ENCODE results near the gene COL28A1.

The COL28A1 gene

DNA sequence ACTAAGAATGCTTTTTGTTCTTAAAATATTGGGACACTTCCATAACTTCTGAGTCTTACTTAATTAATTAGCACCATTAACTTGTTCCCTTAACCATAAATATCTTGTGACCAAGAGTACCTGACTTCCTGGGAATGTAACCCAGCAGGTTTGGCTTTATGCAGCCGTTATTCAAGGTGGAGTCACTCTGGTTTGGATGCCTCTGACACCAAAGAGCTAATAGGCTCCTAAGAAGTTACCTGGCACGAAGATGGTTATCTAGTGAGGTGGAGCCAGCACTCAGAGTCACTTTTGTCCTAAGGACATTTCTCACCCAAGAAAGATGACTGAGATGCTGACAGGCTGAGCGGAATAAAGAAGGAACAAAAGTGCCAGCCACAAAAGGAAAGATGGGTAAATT lies 181.0 kb downstream of the COL28A1 start:
- H3K9me3 ChIP-seq (ENCODE audit: control insufficient read depth in 1 of 2, low read length in 2 of 2) = no peaks in the 10 kb centered on the region

DNA sequence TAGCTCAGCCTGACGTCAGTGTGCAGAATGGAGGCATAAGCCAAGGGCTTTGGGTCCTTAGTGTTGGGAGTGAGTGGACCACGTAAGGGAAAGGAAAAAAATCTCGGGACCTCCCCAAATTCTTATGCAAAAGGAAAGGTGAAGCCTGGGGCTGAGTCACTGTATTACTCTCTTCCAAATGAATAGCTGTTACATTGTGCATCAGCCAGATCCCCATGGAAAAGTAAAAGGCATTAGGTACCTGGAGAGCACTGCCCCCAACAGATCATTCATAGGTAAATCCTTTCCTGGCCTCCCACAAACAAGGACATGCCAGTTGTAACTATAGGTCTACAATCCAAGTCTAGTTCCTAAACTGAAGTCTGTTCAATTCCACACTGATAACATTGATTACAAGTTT lies 182.8 kb downstream of the COL28A1 start:
- Histone ChIP-seq H3K27me3 (ENCODE audit: low read depth, low read length) (no peaks in the 10 kb centered on the region), H3K36me3 (ENCODE audit: control insufficient read depth in 1 of 2, insufficient read depth in 2 of 2, low read length in 2 of 2) (no peaks in the 10 kb centered on the region), H3K27ac (ENCODE audit: low read length) (no peak overlapping the region), H3K4me3 (ENCODE audit: low read depth in 1 of 2, low read length in 2 of 2) (no peak overlapping the region), H3K9me3 (ENCODE audit: control insufficient read depth in 1 of 2, low read length in 2 of 2) (no peaks in the 10 kb centered on the region), H3K4me1 (ENCODE audit: control insufficient read depth in 1 of 2, insufficient read depth in 2 of 2, low read length in 2 of 2) (no peaks in the 10 kb centered on the region)

More for the DNA sequence above, 181.0 kb downstream of the COL28A1 start:
- no peaks in the 10 kb centered on the region for H3K27me3 ChIP-seq (ENCODE audit: low read depth, low read length)
- no peak overlapping the region for H3K27ac ChIP-seq (ENCODE audit: low read length)
- H3K4me3 ChIP-seq (ENCODE audit: low read depth in 1 of 2, low read length in 2 of 2) = no peak overlapping the region
- H3K36me3 ChIP-seq (ENCODE audit: control insufficient read depth in 1 of 2, insufficient read depth in 2 of 2, low read length in 2 of 2) = no peaks in the 10 kb centered on the region
- no peaks in the 10 kb centered on the region for H3K4me1 ChIP-seq (ENCODE audit: control insufficient read depth in 1 of 2, insufficient read depth in 2 of 2, low read length in 2 of 2)

DNA sequence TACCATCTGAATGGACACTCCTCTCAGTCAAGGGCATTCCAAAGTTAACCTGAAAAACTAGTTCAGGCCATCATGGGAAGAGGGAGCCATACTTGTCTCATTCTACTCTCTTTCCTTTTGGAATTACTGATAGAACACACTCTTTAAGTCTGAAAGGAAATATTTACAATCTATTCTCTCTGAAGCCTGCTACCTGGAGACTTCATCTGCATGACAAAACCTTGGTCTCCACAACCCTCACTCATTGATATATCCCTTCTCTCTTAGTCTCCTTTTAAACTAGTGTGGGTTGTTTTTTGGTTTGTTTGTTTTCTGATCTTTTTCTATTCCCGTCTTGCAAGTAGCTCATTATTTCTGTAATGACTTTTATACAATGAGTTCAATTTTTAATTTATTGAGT lies 183.8 kb downstream of the COL28A1 start:
- H3K36me3 ChIP-seq (ENCODE audit: control insufficient read depth in 1 of 2, insufficient read depth in 2 of 2, low read length in 2 of 2) = no peaks in the 10 kb centered on the region

DNA sequence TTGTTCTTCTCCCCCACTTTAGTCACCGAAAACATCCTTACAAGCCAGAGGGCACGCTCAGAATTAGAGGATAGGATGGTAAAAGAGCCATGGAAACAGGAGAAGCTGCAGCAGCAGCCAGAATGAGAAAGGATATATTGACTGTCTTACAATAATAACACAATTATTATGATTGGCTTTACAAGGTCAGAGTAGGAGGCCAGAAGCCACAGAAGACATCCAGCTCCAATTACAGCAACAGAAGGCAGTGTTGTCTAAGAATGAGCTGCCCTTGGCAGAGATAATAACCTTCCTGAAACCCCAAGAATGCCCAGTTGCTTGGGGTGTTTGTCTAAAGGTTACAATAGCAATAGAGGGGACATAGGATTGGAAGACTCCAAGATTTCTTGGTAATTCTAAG lies 184.5 kb downstream of the COL28A1 start:
- H3K27ac ChIP-seq (ENCODE audit: low read length) = no peak overlapping the region
- no peak overlapping the region for H3K4me3 ChIP-seq (ENCODE audit: low read depth in 1 of 2, low read length in 2 of 2)
- no peaks in the 10 kb centered on the region for H3K27me3 ChIP-seq (ENCODE audit: low read depth, low read length)
- H3K9me3 ChIP-seq (ENCODE audit: control insufficient read depth in 1 of 2, low read length in 2 of 2) = no peaks in the 10 kb centered on the region
- H3K4me1 ChIP-seq (ENCODE audit: control insufficient read depth in 1 of 2, insufficient read depth in 2 of 2, low read length in 2 of 2) = no peaks in the 10 kb centered on the region
- H3K36me3 ChIP-seq (ENCODE audit: control insufficient read depth in 1 of 2, insufficient read depth in 2 of 2, low read length in 2 of 2) = no peaks in the 10 kb centered on the region

More for the DNA sequence above, 183.8 kb downstream of the COL28A1 start:
- Histone ChIP-seq H3K4me3 (ENCODE audit: low read depth in 1 of 2, low read length in 2 of 2) (no peak overlapping the region), H3K27ac (ENCODE audit: low read length) (no peak overlapping the region), H3K9me3 (ENCODE audit: control insufficient read depth in 1 of 2, low read length in 2 of 2) (no peaks in the 10 kb centered on the region), H3K27me3 (ENCODE audit: low read depth, low read length) (no peaks in the 10 kb centered on the region), H3K4me1 (ENCODE audit: control insufficient read depth in 1 of 2, insufficient read depth in 2 of 2, low read length in 2 of 2) (no peaks in the 10 kb centered on the region)

DNA sequence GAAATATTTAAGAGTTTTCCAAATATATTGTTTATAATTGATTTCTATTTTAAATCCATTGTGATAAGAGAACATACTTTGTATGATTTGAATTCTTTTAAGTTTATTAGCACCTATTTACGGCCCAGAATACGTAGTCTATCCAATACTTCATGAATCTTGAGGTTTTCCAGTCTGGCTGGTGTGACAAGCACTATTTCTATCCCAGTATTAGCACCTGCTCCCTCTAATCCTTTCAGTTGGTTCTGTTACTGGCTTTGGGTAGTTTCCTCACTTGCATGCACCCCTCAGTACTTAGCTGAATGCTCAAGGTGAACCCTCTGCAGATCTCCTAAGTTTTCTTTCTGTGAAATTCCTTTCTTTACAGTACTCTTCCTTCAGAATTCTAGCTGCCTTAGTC lies 186.5 kb downstream of the COL28A1 start:
- Histone ChIP-seq H3K4me3 (ENCODE audit: low read depth in 1 of 2, low read length in 2 of 2) (no peak overlapping the region), H3K27ac (ENCODE audit: low read length) (no peak overlapping the region), H3K27me3 (ENCODE audit: low read depth, low read length) (no peaks in the 10 kb centered on the region), H3K4me1 (ENCODE audit: control insufficient read depth in 1 of 2, insufficient read depth in 2 of 2, low read length in 2 of 2) (no peaks in the 10 kb centered on the region), H3K9me3 (ENCODE audit: control insufficient read depth in 1 of 2, low read length in 2 of 2) (no peaks in the 10 kb centered on the region), H3K36me3 (ENCODE audit: control insufficient read depth in 1 of 2, insufficient read depth in 2 of 2, low read length in 2 of 2) (no peaks in the 10 kb centered on the region)

DNA sequence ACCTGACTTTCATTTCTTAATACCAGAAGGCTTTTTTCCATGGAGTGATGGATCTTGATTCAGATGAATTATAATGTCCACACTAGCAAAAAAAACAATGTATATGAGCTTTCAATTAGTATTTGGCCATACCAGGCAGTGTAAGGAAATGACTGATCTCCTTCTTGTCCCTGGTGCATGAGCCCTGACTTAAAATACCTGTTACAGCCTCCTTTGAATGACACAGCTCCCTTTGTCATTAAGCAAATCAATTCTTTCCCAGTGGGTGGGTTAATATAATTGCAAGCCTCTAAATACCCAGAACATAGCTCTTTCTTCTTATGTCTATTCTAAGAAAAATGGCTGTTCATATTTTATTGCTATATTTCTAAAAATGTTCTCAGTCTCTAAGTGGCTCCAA lies 188.6 kb downstream of the COL28A1 start:
- H3K27ac ChIP-seq (ENCODE audit: low read length) = no peak overlapping the region
- no peaks in the 10 kb centered on the region for H3K27me3 ChIP-seq (ENCODE audit: low read depth, low read length)
- no peak overlapping the region for H3K4me3 ChIP-seq (ENCODE audit: low read depth in 1 of 2, low read length in 2 of 2)
- H3K36me3 ChIP-seq (ENCODE audit: control insufficient read depth in 1 of 2, insufficient read depth in 2 of 2, low read length in 2 of 2) = no peaks in the 10 kb centered on the region
- H3K9me3 ChIP-seq (ENCODE audit: control insufficient read depth in 1 of 2, low read length in 2 of 2) = no peaks in the 10 kb centered on the region
- no peaks in the 10 kb centered on the region for H3K4me1 ChIP-seq (ENCODE audit: control insufficient read depth in 1 of 2, insufficient read depth in 2 of 2, low read length in 2 of 2)

DNA sequence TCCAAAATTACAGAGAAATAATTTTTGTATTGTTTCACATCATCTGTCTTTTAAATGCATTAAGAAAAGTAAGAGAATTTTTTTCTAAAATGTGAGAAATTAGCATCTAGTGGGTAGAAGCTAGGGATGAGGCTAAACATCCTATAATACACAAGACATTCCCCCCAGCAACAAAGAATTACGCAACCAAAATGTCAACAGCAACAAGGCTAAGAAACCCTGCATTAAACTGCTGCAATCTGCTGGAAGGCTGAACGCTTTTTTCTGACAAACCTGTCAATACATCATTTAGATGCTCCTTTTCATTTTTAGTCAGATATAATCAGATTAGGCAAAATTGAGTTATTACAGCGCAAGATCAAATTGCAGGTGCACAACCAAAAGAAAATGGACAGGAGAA lies 191.1 kb downstream of the COL28A1 start:
- no peaks in the 10 kb centered on the region for H3K36me3 ChIP-seq (ENCODE audit: control insufficient read depth in 1 of 2, insufficient read depth in 2 of 2, low read length in 2 of 2)
- H3K4me1 ChIP-seq (ENCODE audit: control insufficient read depth in 1 of 2, insufficient read depth in 2 of 2, low read length in 2 of 2) = no peaks in the 10 kb centered on the region
- no peak overlapping the region for H3K27ac ChIP-seq (ENCODE audit: low read length)
- no peak overlapping the region for H3K4me3 ChIP-seq (ENCODE audit: low read depth in 1 of 2, low read length in 2 of 2)
- H3K9me3 ChIP-seq (ENCODE audit: control insufficient read depth in 1 of 2, low read length in 2 of 2) = no peaks in the 10 kb centered on the region
- no peaks in the 10 kb centered on the region for H3K27me3 ChIP-seq (ENCODE audit: low read depth, low read length)

DNA sequence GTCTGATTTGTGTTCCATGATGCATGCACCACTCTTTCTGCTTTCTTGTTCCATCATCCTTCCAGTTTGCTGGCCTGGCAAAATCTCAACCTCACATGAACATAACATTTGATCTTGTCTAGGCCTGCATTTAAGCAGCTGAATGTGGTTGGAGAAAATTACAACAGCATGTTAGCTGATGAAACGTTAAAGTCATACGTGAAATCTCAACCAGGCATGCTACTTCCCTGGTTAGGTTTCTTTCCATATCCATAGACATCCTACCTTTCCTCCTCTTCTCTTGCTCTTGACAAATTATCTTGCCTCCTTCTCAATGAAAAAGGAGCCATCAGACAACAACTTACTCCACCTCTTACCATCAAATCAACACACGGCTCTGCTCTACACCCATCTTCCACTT lies 199.8 kb downstream of the COL28A1 start:
- Histone ChIP-seq H3K9me3 (ENCODE audit: control insufficient read depth in 1 of 2, low read length in 2 of 2) (no peaks in the 10 kb centered on the region), H3K4me3 (ENCODE audit: low read depth in 1 of 2, low read length in 2 of 2) (no peak overlapping the region), H3K4me1 (ENCODE audit: control insufficient read depth in 1 of 2, insufficient read depth in 2 of 2, low read length in 2 of 2) (no peaks in the 10 kb centered on the region), H3K36me3 (ENCODE audit: control insufficient read depth in 1 of 2, insufficient read depth in 2 of 2, low read length in 2 of 2) (no peaks in the 10 kb centered on the region), H3K27ac (ENCODE audit: low read length) (no peak overlapping the region), H3K27me3 (ENCODE audit: low read depth, low read length) (no peaks in the 10 kb centered on the region)

DNA sequence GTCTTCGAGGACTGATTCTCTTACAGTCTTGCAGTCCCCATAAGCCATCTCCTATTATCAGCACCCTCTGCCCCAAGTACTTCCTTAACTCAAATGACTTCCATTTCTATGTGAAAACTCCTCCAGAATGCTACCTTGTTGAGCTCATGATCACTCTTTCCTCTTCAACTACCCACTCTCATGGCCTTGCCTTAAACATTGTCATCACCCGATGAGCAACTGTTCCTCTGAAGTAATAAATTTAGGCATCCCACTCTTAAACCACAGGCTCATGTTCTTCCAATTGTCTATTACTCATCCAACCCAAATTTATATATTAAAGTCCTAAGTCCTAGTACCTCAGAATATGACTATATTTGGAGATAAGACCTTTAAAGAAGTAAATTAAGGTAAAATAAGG lies 200.5 kb downstream of the COL28A1 start:
- Histone ChIP-seq H3K27me3 (ENCODE audit: low read depth, low read length) (no peaks in the 10 kb centered on the region), H3K36me3 (ENCODE audit: control insufficient read depth in 1 of 2, insufficient read depth in 2 of 2, low read length in 2 of 2) (no peaks in the 10 kb centered on the region), H3K27ac (ENCODE audit: low read length) (no peak overlapping the region), H3K9me3 (ENCODE audit: control insufficient read depth in 1 of 2, low read length in 2 of 2) (no peaks in the 10 kb centered on the region), H3K4me3 (ENCODE audit: low read depth in 1 of 2, low read length in 2 of 2) (no peak overlapping the region), H3K4me1 (ENCODE audit: control insufficient read depth in 1 of 2, insufficient read depth in 2 of 2, low read length in 2 of 2) (no peaks in the 10 kb centered on the region)

DNA sequence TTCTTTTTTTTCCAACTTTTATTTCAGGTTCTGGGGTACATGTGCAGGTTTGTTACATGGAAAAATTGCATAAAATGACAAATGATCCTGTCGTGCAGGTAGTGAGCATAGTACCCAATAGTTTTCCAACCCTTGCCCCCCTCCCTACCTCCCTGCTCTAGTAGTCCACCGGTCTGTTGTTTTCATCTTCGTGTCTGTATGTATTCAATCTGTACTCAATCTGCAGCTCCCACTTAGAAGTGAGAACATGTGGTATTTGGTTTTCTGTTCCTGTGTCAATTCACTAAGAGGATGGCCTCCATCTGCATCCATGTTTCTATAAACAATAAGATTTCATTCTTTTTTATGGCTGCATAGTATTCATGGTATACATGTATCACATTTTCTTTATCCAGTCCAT lies 202.1 kb downstream of the COL28A1 start:
- Histone ChIP-seq H3K4me3 (ENCODE audit: low read depth in 1 of 2, low read length in 2 of 2) (no peak overlapping the region), H3K27me3 (ENCODE audit: low read depth, low read length) (no peaks in the 10 kb centered on the region), H3K4me1 (ENCODE audit: control insufficient read depth in 1 of 2, insufficient read depth in 2 of 2, low read length in 2 of 2) (no peaks in the 10 kb centered on the region), H3K36me3 (ENCODE audit: control insufficient read depth in 1 of 2, insufficient read depth in 2 of 2, low read length in 2 of 2) (no peaks in the 10 kb centered on the region), H3K9me3 (ENCODE audit: control insufficient read depth in 1 of 2, low read length in 2 of 2) (no peaks in the 10 kb centered on the region), H3K27ac (ENCODE audit: low read length) (no peak overlapping the region)

DNA sequence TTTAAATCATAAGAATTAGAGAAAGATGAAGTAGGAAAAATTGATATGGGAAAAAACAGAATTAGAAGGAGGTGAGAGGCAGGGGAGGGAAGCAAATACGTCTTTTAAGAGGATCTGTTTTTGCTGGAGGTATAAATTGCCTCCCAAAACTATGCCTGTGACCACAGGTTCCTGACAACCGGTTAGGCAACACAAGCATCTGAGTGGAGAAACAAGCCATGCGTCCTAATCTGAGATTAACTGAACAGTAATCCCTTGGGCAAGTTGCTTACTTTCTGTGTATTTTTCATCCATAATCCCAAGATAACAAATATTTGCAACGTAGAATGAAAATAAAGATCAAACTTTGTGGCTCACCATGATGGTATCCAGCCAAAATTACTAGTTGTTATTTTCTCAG lies 204.2 kb downstream of the COL28A1 start:
- Histone ChIP-seq H3K9me3 (ENCODE audit: control insufficient read depth in 1 of 2, low read length in 2 of 2) (no peaks in the 10 kb centered on the region), H3K27me3 (ENCODE audit: low read depth, low read length) (no peaks in the 10 kb centered on the region), H3K4me3 (ENCODE audit: low read depth in 1 of 2, low read length in 2 of 2) (no peak overlapping the region), H3K27ac (ENCODE audit: low read length) (no peak overlapping the region), H3K4me1 (ENCODE audit: control insufficient read depth in 1 of 2, insufficient read depth in 2 of 2, low read length in 2 of 2) (no peaks in the 10 kb centered on the region), H3K36me3 (ENCODE audit: control insufficient read depth in 1 of 2, insufficient read depth in 2 of 2, low read length in 2 of 2) (no peaks in the 10 kb centered on the region)

DNA sequence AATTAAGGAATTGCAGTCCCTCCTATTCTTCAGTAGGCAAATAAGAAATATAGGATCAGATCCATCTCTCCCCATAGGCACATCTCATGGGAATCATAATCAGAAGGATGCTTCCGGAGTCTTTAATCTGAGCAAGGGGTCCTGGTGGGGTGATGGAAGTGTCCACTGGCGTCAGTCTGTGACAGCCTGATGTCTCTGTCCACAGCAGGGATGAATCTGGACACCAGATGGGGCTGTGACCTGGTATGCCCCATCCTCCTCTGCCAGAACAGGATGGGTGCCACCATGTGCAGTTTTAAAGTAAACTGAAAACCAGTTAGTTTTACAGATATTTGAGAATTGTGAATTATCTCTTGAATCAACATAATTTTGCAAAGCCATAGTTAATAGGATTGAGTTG lies 204.7 kb downstream of the COL28A1 start:
- no peak overlapping the region for H3K27ac ChIP-seq (ENCODE audit: low read length)
- no peak overlapping the region for H3K4me3 ChIP-seq (ENCODE audit: low read depth in 1 of 2, low read length in 2 of 2)
- no peaks in the 10 kb centered on the region for H3K36me3 ChIP-seq (ENCODE audit: control insufficient read depth in 1 of 2, insufficient read depth in 2 of 2, low read length in 2 of 2)
- no peaks in the 10 kb centered on the region for H3K27me3 ChIP-seq (ENCODE audit: low read depth, low read length)
- H3K9me3 ChIP-seq (ENCODE audit: control insufficient read depth in 1 of 2, low read length in 2 of 2) = no peaks in the 10 kb centered on the region
- no peaks in the 10 kb centered on the region for H3K4me1 ChIP-seq (ENCODE audit: control insufficient read depth in 1 of 2, insufficient read depth in 2 of 2, low read length in 2 of 2)
